ENCODE measurements around the gene TMEM145. TPM values are rescaled to one million over a fixed set of nuclear protein-coding genes. Genes with fewer than 3 reads are reported as not detected.

TMEM145 gene
- total RNA-seq, 1 experiment from 2014 or later, result 1.2 TPM

DNA sequence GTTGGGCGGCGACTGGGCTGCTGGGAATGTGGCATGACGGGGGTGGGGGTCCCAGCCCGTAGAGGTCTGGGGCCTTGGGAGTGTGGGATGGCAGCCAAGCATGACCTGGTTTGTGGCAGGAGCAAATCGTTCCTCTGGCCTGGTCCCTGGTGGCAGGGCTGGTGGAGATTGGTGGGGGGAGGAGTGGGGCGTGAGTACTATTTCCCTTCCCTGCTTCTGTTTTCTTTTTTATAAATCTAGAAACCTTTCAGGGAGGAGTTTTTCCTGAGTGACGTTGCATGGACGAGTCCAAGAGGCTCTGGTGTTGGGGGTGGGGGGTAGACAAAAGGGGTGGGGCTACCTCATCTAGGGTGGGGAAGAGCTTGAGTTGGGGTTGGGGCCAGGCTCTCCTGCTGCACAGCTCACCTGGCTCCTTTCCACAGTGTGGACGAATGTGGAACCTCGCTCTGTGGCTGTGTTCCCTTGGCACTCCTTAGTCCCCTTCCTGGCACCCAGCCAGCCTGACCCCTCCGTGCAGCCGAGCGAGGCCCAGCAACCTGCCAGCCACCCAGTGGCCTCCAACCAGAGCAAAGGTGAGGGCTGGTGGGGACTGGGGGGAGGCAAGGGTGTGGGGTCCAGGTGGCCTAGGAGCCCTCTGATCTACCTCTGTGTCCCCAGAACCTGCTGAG is 26.6 kb upstream of the TMEM145 start:
- TF ChIP-seq, protein P1, sequence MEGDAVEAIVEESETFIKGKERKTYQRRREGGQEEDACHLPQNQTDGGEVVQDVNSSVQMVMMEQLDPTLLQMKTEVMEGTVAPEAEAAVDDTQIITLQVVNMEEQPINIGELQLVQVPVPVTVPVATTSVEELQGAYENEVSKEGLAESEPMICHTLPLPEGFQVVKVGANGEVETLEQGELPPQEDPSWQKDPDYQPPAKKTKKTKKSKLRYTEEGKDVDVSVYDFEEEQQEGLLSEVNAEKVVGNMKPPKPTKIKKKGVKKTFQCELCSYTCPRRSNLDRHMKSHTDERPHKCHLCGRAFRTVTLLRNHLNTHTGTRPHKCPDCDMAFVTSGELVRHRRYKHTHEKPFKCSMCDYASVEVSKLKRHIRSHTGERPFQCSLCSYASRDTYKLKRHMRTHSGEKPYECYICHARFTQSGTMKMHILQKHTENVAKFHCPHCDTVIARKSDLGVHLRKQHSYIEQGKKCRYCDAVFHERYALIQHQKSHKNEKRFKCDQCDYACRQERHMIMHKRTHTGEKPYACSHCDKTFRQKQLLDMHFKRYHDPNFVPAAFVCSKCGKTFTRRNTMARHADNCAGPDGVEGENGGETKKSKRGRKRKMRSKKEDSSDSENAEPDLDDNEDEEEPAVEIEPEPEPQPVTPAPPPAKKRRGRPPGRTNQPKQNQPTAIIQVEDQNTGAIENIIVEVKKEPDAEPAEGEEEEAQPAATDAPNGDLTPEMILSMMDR (conservative IDR thresholded peaks at IDR 0.05), result no peak
- Histone ChIP-seq H3K9me3 (ENCODE audit: insufficient read depth, low read depth) (no peaks in the 10 kb centered on the region), H3K4me3 (no peak overlapping the region), H3K36me3 (ENCODE audit: low read depth) (no peaks in the 10 kb centered on the region), H3K9me2 (ENCODE audit: insufficient read depth) (no peaks in the 10 kb centered on the region), H3F3A (ENCODE audit: insufficient read depth, low read depth) (peaks cover 23% of the 10 kb centered on the region; the same call in 1 of the 2 replicates), H3K4me2 (no peak overlapping the region), H3K4me1 (replicated peaks; ENCODE audit: insufficient read depth) (peaks cover 28% of the 10 kb centered on the region), H4K20me1 (ENCODE audit: insufficient read depth) (peaks cover 15% of the 10 kb centered on the region; the same call in 1 of the 2 replicates), H3K79me2 (ENCODE audit: low read depth) (peaks cover 14% of the 10 kb centered on the region; the same call in 1 of the 2 replicates), H3K27me3 (ENCODE audit: insufficient read depth, low read depth) (no peaks in the 10 kb centered on the region), H3K27ac (no peak overlapping the region), H2AFZ (no peak overlapping the region)
- intact Hi-C loops (cut with micrococcal nuclease; ENCODE audit: unreplicated experiment), result no loop called here
- no peak for DNase-seq
- POLR2A ChIA-PET (ENCODE audit: unreplicated experiment), result no interaction called here
- BruUV-seq (replicated peaks), result no TSS peak
- CTCF ChIA-PET, result no interaction called here

DNA sequence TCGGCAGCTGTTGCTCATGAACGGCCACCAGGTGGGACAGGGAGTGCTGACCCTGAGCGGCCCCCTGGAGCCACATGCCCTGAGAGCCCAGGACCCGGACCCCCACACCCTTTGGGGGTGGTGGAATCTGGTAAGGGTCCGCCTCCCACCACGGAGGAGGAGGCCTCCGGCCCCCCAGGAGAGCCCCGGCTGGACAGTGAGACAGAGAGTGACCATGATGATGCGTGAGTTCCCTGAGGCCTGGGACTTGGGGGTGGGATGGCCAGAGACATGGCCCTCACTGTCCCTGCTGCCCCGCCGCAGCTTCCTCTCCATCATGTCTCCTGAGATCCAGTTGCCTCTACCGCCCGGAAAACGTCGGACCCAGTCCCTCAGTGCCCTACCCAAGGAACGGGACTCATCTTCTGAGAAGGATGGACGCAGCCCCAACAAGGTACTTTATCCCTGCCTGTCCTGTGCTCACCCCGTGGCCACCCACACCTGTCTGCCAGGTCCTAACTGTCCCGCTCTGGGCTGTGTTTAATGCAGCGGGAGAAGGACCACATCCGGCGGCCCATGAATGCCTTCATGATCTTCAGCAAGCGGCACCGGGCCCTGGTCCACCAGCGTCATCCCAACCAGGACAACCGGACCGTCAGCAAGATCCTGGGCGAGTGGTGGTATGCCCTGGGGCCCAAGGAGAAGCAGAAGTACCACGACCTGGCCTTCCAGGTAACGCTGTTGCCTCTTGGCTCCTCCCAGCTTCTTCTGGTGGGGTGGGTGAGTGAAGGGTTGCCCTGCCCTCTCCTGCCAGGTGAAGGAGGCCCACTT is 25.9 kb upstream of the TMEM145 start:
- H3K36me3 ChIP-seq (ENCODE audit: low read depth), result no peaks in the 10 kb centered on the region
- CTCF ChIA-PET, result no interaction called here
- intact Hi-C loops (cut with micrococcal nuclease; ENCODE audit: unreplicated experiment), result no loop called here
- no peak overlapping the region for H3K4me2 ChIP-seq
- H2AFZ ChIP-seq, result no peak overlapping the region
- H4K20me1 ChIP-seq (ENCODE audit: insufficient read depth), result peaks cover 15% of the 10 kb centered on the region; the same call in 1 of the 2 replicates
- DNase-seq, result no peak
- H3K27me3 ChIP-seq (ENCODE audit: insufficient read depth, low read depth), result no peaks in the 10 kb centered on the region
- POLR2A ChIA-PET (ENCODE audit: unreplicated experiment), result interaction anchor here (0.6 kb wide), 1 partner anchor 110 kb away, joined by 6 read pairs; no protein-coding TSS in a partner anchor
- TF ChIP-seq, protein P1 (conservative IDR thresholded peaks at IDR 0.05), result no peak
- TF ChIP-seq EZH2 (IDR thresholded peaks at IDR 0.05; ENCODE audit: low read depth), result no peak
- no peaks in the 10 kb centered on the region for H3K9me3 ChIP-seq (ENCODE audit: insufficient read depth, low read depth)
- H3K9me2 ChIP-seq (ENCODE audit: insufficient read depth), result no peaks in the 10 kb centered on the region
- no peak overlapping the region for H3K27ac ChIP-seq
- H3K79me2 ChIP-seq (ENCODE audit: low read depth), result peaks cover 14% of the 10 kb centered on the region; the same call in 1 of the 2 replicates
- H3F3A ChIP-seq (ENCODE audit: insufficient read depth, low read depth), result peaks cover 17% of the 10 kb centered on the region; the same call in 1 of the 2 replicates
- no TSS peak for BruUV-seq (replicated peaks)
- H3K4me3 ChIP-seq, result no peak overlapping the region
- H3K4me1 ChIP-seq (replicated peaks; ENCODE audit: insufficient read depth), result peaks cover 21% of the 10 kb centered on the region

DNA sequence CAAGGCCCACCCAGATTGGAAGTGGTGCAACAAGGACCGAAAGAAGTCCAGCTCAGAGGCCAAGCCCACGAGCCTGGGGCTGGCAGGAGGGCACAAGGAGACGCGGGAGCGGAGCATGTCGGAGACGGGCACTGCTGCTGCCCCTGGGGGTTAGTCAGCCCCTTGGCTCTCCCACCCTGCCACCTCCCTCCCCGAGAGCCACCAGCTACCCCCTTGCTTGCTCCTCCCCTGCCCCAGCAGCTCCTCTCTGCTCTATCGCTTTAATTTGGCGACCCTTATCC is 25.3 kb upstream of the TMEM145 start:
- Histone ChIP-seq H3K27me3 (ENCODE audit: insufficient read depth, low read depth) (no peaks in the 10 kb centered on the region), H3K9me3 (ENCODE audit: insufficient read depth, low read depth) (no peaks in the 10 kb centered on the region), H3K36me3 (ENCODE audit: low read depth) (no peaks in the 10 kb centered on the region), H3K27ac (no peak overlapping the region), H4K20me1 (ENCODE audit: insufficient read depth) (peaks cover 15% of the 10 kb centered on the region; the same call in 1 of the 2 replicates), H3K9me2 (ENCODE audit: insufficient read depth) (no peaks in the 10 kb centered on the region), H3K79me2 (ENCODE audit: low read depth) (peaks cover 14% of the 10 kb centered on the region; the same call in 1 of the 2 replicates), H3F3A (ENCODE audit: insufficient read depth, low read depth) (peaks cover 14% of the 10 kb centered on the region; the same call in 1 of the 2 replicates), H3K4me1 (replicated peaks; ENCODE audit: insufficient read depth) (peaks cover 15% of the 10 kb centered on the region), H3K4me3 (no peak overlapping the region), H3K4me2 (no peak overlapping the region), H2AFZ (no peak overlapping the region)
- ChIA-PET CTCF (no interaction called here), POLR2A (ENCODE audit: unreplicated experiment) (interaction anchor here (0.6 kb wide), 1 partner anchor 109 kb away, joined by 6 read pairs; no protein-coding TSS in a partner anchor)
- no peak for TF ChIP-seq EZH2 (IDR thresholded peaks at IDR 0.05; ENCODE audit: low read depth)
- TF ChIP-seq, protein P1 (conservative IDR thresholded peaks at IDR 0.05), result no peak
- intact Hi-C loops (cut with micrococcal nuclease; ENCODE audit: unreplicated experiment), result no loop called here
- BruUV-seq (replicated peaks), result TSS peak; percentile 3
- no peak for DNase-seq

Data from PC-9 (cell line).